Measurements from ENCODE around the gene PRKN.

DNA sequence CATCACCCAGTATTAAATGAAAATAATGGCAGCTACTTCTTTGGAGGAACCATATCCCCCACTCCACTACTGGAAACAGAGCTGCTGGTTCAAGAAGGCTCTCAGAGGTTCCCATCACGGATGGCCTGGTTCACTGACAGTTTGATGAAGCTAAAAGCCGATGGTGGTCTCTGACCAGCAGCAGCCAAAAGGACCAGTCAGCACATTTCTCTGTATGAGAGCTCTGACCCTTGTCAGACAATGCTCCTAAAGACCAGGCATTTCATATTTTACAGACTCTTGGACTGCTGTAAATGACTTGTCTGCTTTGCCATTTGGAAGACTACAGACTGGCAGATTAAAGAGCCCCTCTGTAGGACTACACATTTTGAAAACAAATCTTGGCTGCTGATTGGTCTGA lies 16.6 kb downstream of the PRKN start:
- TF ChIP-seq, protein P1, sequence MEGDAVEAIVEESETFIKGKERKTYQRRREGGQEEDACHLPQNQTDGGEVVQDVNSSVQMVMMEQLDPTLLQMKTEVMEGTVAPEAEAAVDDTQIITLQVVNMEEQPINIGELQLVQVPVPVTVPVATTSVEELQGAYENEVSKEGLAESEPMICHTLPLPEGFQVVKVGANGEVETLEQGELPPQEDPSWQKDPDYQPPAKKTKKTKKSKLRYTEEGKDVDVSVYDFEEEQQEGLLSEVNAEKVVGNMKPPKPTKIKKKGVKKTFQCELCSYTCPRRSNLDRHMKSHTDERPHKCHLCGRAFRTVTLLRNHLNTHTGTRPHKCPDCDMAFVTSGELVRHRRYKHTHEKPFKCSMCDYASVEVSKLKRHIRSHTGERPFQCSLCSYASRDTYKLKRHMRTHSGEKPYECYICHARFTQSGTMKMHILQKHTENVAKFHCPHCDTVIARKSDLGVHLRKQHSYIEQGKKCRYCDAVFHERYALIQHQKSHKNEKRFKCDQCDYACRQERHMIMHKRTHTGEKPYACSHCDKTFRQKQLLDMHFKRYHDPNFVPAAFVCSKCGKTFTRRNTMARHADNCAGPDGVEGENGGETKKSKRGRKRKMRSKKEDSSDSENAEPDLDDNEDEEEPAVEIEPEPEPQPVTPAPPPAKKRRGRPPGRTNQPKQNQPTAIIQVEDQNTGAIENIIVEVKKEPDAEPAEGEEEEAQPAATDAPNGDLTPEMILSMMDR (IDR thresholded peaks at IDR 0.05; ENCODE audit: extremely low read depth in 1 of 2, insufficient read depth in 1 of 2, low read depth in 1 of 2, low read length in 2 of 2), result no peak
- no peak for TF ChIP-seq POLR2A (IDR thresholded peaks at IDR 0.05; ENCODE audit: low read depth, low read length)

Data from endothelial cell of umbilical vein (primary cell).